Suppressor macrophage treated with lipopolysaccharide for 4 hours (primary cell): Measurements from ENCODE around the gene ZNF285.
"Not testable (repeated sequence)": the region's sequence is repeated elsewhere in the genome, so short reads cannot be mapped to it uniquely, and the experiment has no call there.

Experiments used
- DNase-seq: peaks from one replicate; pipeline ENCODE4 v3.0.0-alpha.2; 2020

Gene ZNF285

DNA sequence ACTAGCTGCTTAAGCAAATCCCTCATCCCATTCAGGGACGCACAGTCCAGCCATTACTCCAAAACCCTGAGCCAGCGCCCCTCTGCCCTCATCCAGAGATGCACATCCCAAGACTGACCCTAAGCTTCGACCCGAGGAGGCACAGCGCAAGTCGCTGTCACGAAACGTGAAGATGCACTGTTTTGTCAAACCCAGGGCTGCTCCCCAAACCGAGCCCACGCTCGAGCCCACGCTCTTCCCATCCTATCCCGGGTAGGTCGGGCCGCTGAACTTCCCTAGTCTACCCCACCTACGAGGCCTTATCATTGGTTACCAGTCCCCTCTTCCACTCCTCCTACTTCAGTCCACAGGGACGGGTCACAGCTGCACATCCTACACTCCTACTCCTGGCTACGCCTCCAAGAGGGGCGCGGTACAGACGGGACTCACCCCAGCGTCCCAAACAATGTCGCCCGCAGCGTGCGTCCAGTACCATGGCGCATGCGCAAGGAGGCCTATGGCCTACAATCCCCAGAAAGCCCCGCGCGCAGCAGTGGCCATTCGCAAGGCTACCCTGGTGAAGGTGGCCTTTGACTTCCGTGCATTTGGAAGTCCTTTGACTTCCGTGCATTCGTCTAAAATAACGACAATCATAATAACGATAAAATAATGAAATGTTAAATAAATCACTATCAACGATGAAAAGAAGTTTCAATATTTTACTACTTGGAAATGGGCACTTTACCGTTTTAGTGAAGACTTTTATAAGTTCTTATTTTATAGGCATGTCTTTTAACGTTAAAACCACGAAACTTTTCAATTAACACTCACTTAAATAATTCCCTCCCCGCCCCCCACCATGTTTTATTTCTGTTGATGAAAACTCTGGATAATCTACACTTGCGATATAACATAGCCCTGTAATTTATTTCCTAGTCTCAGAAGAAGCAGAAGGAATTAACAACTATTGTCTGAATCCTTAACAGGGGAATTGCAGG, at the start of gene ZNF285:
TSS of gene ZNF285 (minus strand) at position 470 of the 977 bp plus-strand sequence. CDS start 4,395 bp downstream, outside the sequence.
- DNase-seq = peak; percentile 95

DNA sequence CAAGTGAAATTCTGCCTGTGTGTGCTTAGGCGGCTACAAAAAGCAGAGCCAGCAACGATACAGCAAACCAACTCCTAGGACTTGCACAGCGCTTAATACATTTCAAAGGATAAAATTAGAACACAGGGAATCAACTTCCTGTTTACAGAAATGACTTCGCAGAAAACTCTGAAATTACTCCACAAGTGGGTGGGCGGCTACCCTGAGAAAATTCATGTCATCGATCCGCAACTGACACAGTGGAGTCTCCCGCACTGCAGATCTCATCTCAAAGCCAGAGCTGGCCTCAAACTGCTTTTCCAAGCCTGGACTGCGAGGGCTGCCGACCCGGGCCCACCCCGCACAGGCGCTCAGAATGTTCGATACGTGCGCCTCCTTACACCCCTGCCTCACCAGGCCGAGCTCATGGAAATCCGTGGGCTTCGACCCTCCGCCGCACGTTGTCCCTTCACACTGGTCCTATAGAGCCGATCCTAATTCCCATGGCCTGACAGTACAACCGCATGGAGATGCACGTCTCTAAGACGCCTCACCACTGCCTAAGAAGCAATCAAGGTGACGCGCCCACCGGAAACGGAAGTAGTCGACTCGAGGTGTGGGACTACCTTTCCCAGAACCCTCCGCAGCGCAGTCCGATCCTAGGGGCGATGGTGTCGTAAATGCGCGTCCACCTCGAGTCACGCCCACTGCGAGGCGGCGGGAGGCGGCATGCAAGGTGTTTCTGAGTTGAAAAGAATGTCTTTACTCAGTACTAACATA, 46.7 kb upstream of the ZNF285 start, which contains the start of gene ZNF229:
TSS of gene ZNF229 (minus strand) at position 557 of the 759 bp plus-strand sequence. CDS start 5,625 bp downstream, outside the sequence.
- peak; percentile 52 for DNase-seq

DNA sequence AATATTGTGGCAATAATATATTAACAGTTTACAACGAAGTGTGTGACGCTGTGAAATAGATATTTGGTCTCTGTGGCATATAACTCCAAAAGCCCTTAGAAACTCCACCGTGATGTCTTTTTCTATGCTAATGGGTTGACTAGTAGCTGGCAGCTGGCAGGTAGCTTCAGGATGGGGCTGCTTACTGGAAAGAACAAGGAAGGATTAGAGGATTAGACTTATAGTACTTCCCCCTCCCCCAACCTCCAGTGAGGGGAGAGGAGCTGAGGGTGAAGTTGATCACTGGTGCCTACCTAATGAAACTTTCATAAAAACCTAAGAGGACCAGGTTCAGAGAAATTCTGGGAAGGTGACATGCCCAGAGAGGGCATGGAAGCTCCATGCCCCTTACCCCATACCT, 37.0 kb upstream of the ZNF285 start:
- no peak for DNase-seq

DNA sequence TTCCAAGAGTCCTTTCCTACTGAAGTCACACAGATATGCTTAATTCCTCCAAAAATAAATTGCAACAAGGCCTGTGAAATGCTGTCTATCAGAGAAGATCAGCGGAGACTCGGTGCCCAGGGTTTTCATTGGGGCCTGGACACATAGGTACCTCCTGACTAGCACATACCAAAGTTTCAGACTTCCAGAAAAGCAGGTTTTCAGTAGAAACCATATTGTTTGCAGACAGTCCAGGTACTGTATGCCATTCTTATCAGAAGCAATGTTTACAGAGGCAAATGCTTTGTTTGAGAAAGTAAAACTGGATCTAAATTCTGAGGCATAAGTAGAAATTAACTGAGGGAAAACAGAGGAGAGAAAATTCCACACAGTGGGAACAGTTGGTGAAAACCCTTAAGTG, 34.0 kb upstream of the ZNF285 start:
- DNase-seq = no peak

DNA sequence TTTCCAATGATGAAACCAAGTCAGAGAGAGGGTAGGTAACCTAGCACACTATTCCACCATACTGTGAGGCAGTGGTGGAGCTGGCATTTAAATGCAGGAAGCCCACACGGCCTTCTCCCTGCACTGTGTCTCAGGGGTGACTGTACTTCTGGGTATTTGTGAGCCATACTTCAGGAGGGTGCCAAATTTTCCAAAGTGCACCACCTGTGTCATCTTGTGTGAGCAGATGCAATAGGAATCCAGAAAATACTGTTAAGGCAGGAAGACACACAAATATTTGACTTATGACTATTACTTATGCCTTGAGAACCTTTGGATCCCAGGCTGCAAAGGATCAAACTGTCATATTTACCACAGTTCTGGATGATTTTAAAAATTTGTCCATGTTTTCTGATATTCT, 29.5 kb upstream of the ZNF285 start:
- DNase-seq = no peak

DNA sequence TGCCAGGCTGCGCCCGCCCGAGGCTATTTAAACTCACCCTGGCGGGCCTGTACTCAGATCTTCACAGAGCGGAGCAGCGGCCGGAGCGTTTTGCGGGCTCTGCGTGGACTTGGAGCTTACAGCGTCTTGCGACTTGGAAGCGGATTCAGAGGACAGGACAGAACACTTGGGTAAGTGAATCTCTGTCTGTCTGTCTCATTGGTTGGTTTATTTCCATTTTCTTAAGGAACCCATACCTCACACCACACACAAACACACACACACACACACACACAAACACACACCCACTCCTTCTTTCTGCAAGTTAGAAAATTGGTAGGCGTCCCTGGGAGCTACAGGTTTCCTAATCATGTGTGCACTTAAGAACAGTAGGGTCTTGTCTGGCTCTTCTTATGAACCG, 14.1 kb upstream of the ZNF285 start:
- DNase-seq = not testable (repeated sequence)

DNA sequence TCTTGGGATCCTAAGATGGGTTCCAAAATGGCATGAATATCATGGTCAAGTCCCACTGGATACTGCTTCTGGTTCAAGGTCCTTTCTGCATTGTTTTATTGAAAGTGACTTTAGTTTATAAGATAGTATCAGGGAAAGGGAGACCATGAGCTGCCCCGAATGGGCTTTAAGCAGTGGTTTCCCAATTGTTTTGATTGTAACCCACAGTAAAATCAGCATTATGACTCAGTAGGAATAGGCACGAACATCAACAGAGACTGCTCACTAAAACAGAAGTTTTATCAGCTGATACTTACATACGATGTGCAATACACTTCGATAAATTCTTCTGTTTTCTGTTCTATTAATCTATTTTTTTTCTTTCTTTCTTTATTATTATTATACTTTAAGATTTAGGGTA, 12.1 kb downstream of the ZNF285 start:
- DNase-seq = not testable (repeated sequence)

DNA sequence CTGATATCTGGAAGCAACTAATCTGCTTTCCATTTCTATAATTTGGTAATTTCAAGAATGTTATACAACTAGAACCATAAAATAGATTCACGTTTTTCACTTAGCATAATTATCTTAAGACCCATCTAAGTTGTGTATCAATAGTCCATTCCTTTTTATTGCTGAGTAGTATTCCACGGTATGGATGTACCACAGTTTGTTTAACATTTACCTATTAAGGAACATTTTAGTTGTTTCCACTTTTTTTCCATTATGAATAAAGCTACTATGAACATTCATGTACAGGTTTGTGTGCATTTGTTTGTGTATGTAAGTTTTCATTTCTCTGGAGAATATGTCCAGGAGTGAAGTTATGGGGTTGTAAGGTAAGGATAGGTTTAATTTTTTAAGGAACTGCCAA, 26.6 kb downstream of the ZNF285 start:
- DNase-seq = no peak

DNA sequence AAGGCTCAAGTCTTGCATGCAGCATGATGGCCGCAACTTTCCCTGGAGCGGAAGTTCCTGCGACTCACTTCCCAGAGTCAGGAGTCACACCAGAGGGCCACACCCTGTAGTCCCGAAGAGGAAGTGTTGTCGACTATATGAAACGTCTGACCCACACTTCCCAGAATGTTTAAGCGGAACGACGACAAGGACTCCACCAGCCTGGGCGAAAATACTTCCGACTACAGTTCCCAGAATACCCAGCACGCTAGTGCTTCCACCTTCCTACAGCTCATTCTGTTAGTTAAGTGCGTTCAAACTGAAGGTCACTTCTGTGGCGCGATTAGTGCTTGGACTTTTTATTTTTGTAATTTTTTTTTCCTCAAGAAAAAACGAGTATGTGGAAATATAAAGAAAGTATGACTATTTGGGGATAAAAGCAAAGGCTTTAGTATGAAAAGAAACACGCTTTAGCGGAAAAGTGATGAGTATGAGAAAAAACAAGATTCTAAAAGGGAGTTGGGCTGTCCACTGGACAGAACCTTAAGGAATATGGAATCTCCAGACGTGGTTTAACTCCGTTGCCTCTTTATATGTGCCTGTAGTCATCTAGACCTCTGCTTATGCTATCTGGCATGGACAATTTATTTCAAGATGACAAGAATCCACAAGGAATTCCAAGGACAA, 29.5 kb downstream of the ZNF285 start:
- DNase-seq = no peak

DNA sequence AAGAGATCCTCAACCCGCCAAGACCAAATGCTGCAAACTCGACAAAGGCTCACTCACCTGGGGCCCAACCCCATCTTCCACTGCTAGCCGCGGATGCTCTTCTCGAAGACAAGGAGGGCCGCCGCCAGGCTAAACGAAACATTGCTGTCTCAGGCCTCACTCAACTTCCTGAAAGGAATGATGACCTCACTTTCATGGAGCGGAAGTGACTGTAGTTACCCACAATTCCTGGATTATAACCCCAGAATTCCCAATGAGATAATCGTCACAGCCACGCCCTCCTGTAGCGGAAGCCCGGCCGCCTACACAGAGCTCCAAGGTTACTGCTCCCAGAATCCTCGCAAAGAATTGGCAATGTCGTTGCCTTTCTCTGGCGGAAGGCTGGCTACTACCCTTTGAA, 34.4 kb downstream of the ZNF285 start:
- no peak for DNase-seq

DNA sequence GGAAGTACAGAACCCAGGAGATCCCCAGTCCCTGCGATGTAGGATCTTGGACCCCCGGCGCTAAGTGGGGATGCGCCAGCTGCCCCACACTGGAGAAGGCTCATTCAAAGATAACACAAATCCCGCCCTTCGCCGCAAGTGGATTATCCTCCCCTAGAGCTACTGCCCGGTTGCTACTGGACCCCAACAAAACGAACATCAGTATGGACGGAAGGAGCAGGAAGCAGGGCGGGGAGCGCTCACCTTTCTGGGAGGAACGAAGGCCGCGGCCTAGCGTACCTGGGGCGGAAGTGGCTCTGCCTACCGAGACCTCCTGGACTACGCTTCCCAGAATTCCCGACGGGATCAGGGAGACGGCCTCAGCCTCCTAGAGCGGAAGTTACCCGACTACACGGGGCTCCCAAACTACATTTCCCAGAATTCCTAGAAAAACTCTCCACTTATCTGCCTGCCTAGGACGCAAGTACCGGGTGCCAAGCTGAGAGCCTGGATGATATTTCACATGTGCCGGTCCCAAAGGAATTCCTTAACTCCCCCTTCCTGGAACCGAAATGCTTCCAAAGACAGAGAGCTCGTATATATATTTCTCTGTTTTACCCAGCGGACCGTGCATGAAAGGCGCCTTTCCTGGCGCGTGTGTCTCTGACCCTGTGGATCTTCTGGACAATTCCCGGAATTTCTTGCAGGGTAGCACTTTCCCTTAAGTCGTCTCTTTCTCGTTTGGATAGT, 44.9 kb downstream of the ZNF285 start, which contains the start of gene ZNF112:
TSS of gene ZNF112 (minus strand) at position 298 of the 729 bp plus-strand sequence. CDS start 16,141 bp downstream, outside the sequence.
- peak; percentile 86 for DNase-seq

DNA sequence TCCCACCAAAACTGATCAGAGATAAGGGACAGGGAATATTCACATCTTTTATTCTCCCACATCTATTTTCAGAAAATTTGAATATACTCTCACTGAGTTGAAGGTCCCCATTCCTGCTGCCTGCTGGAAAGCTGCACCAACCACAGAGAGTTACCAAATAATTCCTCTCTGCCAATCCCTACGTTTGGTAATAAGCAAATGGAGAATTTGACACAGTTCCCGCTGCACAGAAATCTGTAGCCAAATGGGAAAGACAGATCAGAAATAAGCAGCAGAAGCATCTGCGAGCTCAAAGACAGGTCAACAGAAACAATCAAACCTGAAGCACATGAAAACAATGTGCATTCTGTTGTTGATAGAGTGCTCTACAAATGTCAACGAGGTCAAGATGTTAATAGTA, 54.9 kb downstream of the ZNF285 start:
- no peak for DNase-seq

DNA sequence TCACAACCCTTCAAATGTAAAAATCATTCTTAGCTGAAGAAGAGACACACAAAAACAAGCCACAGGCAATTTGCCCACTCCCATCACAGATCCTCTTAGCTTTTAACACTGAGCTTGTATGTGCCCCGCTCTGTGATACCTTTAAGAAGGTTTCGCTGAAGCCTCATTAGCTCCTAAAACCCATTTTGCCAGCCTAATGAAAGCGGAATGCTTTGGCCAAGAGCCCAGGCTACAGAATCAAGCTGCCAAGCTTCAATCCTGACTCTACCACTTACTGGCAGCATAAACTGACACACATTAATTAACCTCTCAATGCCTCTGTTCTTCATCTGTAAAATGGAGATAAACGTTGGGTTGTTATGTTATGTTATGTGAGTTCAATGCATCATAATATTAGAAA, 55.4 kb downstream of the ZNF285 start:
- no peak for DNase-seq

DNA sequence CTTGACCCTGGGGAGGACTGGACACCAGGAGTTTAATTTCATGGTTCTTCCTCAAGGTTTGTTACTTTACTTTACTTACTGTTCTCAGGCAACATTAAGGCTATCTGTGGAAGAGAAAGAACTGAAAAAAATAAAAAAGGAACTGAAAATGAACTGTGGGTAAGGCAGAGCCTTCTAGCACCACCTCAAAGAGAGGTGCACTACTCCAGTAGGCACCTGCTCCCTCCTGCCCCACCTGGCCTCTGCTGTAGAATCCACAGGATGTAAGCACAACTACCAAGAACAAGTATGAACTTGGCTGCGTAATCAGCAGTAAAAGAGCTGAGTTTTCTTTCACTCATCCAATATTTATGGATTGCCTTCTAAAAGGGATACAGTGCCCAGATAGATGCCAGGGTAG, 57.2 kb downstream of the ZNF285 start:
- no peak for DNase-seq

DNA sequence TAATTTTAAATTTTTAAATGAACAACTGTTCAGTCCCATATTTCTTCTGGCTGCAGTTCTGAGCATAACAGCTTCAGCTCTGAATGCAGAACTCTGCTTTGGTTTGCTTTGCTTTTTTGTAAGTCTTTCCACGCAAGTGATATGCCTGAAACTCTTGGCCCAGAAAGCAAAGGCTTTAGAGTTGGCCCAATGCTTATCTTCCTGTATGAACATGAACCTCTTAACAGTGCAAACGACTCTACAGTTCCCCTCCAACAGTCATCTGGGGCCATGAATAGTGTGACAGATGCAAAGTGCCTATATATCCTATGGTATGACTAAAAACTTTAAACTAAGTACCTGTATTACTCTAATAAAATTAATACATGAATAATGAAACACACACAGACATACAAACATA, 59.6 kb downstream of the ZNF285 start:
- no peak for DNase-seq

DNA sequence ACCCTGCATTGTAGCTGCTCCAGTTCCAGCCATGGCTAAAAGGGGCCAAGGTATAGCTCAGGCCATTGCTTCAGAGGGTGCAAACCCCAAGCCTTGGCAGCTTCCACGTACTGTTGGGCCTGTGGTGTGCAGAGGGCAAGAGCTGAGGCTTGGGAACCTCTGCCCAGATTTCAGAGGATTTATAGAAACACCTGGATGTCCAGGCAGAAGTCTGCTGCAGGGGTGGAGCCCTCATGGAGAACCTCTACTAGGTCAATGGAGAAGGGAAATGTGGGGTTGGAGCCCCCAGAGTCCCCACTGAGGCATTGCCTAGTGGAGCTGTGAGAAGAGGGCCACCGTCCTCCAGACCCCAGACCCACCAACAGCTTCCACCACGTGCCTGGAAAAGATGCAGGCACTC, 66.8 kb downstream of the ZNF285 start:
- DNase-seq = not testable (repeated sequence)
